ENCODE results near the gene CES3.
"Not testable (repeated sequence)": the region's sequence is repeated elsewhere in the genome, so short reads cannot be mapped to it uniquely, and the experiment has no call there.

GRCh38 chr16:66944971-66945370, 16.1 kb upstream of the CES3 start:
- TF ChIP-seq CTCF (IDR thresholded peaks at IDR 0.05) = not testable (repeated sequence)
- peak in 1 of 2 donors; percentile 8 for TF ChIP-seq POLR2A (IDR thresholded peaks at IDR 0.05)
